Progenitor cell of endocrine pancreas (in vitro differentiated cells): Measurements from ENCODE around the gene KIAA1586. TPM values are rescaled to one million over a fixed set of nuclear protein-coding genes. Genes with fewer than 3 reads are reported as not detected.

ENCODE experiments used
- DNase-seq: peaks from one replicate; pipeline ENCODE4 v3.0.0; 2021; ENCODE audit warnings: low spot score; ENCODE audit not compliant: unreplicated experiment
- H3K27ac Mint-ChIP-seq: 2 replicates; pipeline ENCODE4 v1.8.0; 2021; ENCODE audit warnings: mild to moderate bottlenecking, moderate library complexity, mixed read lengths
- H3K27me3 Mint-ChIP-seq: 2 replicates; pipeline ENCODE4 v1.8.0; 2021; ENCODE audit warnings: mixed read lengths
- H3K36me3 Mint-ChIP-seq: 2 replicates; pipeline ENCODE4 v1.8.0; 2022; ENCODE audit warnings: mixed read lengths; ENCODE audit not compliant: insufficient read depth
- H3K4me1 Mint-ChIP-seq: 2 replicates; pipeline ENCODE4 v1.8.0; 2021; ENCODE audit warnings: low read depth, mixed read lengths
- H3K4me3 Mint-ChIP-seq: 2 replicates; pipeline ENCODE4 v1.8.0; 2021; ENCODE audit warnings: low read depth, mild to moderate bottlenecking, moderate library complexity, mixed read lengths
- H3K9me3 Mint-ChIP-seq: 2 replicates; pipeline ENCODE4 v1.8.0; 2021; ENCODE audit warnings: low read depth, mixed read lengths
- CTCF ChIP-seq: fragments of 200-600 bp; sonication (generic); IDR thresholded peaks from one replicate; pipeline ENCODE4 v1.5.0; 2021; ENCODE audit warnings: antibody characterized with exemption, mild to moderate bottlenecking; ENCODE audit not compliant: unreplicated experiment
- total RNA-seq: library from RNA; stranded (reverse); gene quantifications from 2 replicates; pipeline ENCODE4 v1.2.1, GENCODE V29; 2021

Gene KIAA1586
- total RNA-seq, 1 donor from 2014 or later: 23.0 TPM

GRCh38 chr6:57094689-57095088 lies 48.2 kb downstream of the KIAA1586 start:
- no peak overlapping the region for H3K4me3 Mint-ChIP-seq
- H3K27ac Mint-ChIP-seq: no peak overlapping the region
- H3K27me3 Mint-ChIP-seq: no peaks in the 10 kb centered on the region
- H3K36me3 Mint-ChIP-seq: peaks cover 19% of the 10 kb centered on the region
- H3K9me3 Mint-ChIP-seq: no peaks in the 10 kb centered on the region
- no peak for TF ChIP-seq CTCF
- H3K4me1 Mint-ChIP-seq: peaks cover 16% of the 10 kb centered on the region
- no peak for DNase-seq

- no peaks in the 10 kb centered on the region for H3K9me3 Mint-ChIP-seq
- H3K36me3 Mint-ChIP-seq: peaks cover 41% of the 10 kb centered on the region
- peaks cover 4% of the 10 kb centered on the region for H3K4me1 Mint-ChIP-seq
Observed at GRCh38 chr6:57097596-57097995, 51.1 kb downstream of the KIAA1586 start.

GRCh38 chr6:57102976-57103375 lies 56.5 kb downstream of the KIAA1586 start:
- Mint-ChIP-seq H3K27me3 (no peaks in the 10 kb centered on the region), H3K27ac (no peak overlapping the region), H3K9me3 (no peaks in the 10 kb centered on the region), H3K4me1 (no peaks in the 10 kb centered on the region), H3K36me3 (peaks cover 68% of the 10 kb centered on the region), H3K4me3 (no peak overlapping the region)
- no peak for DNase-seq
- no peak for TF ChIP-seq CTCF

More at GRCh38 chr6:57097596-57097995, 51.1 kb downstream of the KIAA1586 start:
- Mint-ChIP-seq H3K27me3 (no peaks in the 10 kb centered on the region), H3K4me3 (no peak overlapping the region), H3K27ac (no peak overlapping the region)
- no peak for DNase-seq
- no peak for TF ChIP-seq CTCF

- no peak for TF ChIP-seq CTCF
- Mint-ChIP-seq H3K4me1 (no peaks in the 10 kb centered on the region), H3K4me3 (no peak overlapping the region), H3K27ac (no peak overlapping the region), H3K9me3 (no peaks in the 10 kb centered on the region), H3K36me3 (peaks cover 63% of the 10 kb centered on the region), H3K27me3 (no peaks in the 10 kb centered on the region)
- DNase-seq: no peak
Observed at GRCh38 chr6:57104336-57104735, 57.8 kb downstream of the KIAA1586 start.

Other genes with a start within 250 kb of the KIAA1586 start
- gene BEND6, start 91.6 kb upstream of the KIAA1586 start, total RNA-seq: 0.46 and 0.64 TPM in 2 replicates
- gene ZNF451, start 43.5 kb downstream of the KIAA1586 start, total RNA-seq: 66.3 and 70.6 TPM in 2 replicates
- 4.8 and 4.9 TPM in 2 replicates for gene BAG2, start 125.6 kb downstream of the KIAA1586 start, total RNA-seq
- 15.3 and 16.6 TPM in 2 replicates for gene RAB23, start 175.6 kb downstream of the KIAA1586 start, total RNA-seq